K562 (cell line): ENCODE measurements around the gene C20orf96. TPM values are rescaled to one million over a fixed set of nuclear protein-coding genes. Genes with fewer than 3 reads are reported as not detected.

Experiments
- ATAC-seq: fragments of 200-7000 bp; cut with Tn5 transposase; 3 replicates; pipeline ENCODE4 v1.9.1; 2020; ENCODE audit warnings: moderate library complexity
- BruUV-seq: library from RNA; stranded (reverse); fragments of 400-500 nt; replicated peaks from 2 replicates; lab custom pipeline; 2021; lab: Mats Ljungman, UMichigan
- CTCF ChIA-PET: fragments of 300-600 bp; formaldehyde crosslinking; extraction: SDS; loops from one replicate; lab custom pipeline; 2021; ENCODE audit warnings: low intra/inter-chr PET ratio; lab: Yijun Ruan, JAX
- POLR2A ChIA-PET: fragments of 300-600, 350-650 bp; sonication (Branson Sonifier 250); formaldehyde crosslinking; extraction: SDS; loops from one replicate; lab custom pipeline; 2021; ENCODE audit warnings: antibody characterized with exemption, inconsistent platforms; lab: Yijun Ruan, JAX
- DNase-seq, 4 experiments: peaks; one replicate each; pipeline versions ENCODE4 v3.0.0 to v3.0.0-alpha.2; 2011 to 2018; ENCODE audit warnings: low spot score in 3 of 4, mixed read lengths in 3 of 4; ENCODE audit errors: extremely low read depth in 1 of 4
- FAIRE-seq: peaks from 2 replicates; lab custom pipeline; 2011; peaks lifted over from hg19 to GRCh38; lab: Jason Lieb, UNC
- H2AFZ ChIP-seq: 2 replicates; pipeline ENCODE4 v1.6.0; 2011; ENCODE audit warnings: low read depth, low read length, control low read depth, inconsistent platforms
- H3K27ac ChIP-seq: fragments of 200-600 bp; 3 replicates; pipeline ENCODE4 v1.8.0; 2011; ENCODE audit warnings: low read depth, mild to moderate bottlenecking, control low read depth, inconsistent platforms, low read length, moderate library complexity, mixed read lengths; ENCODE audit errors: extremely low read depth
- H3K27me3 ChIP-seq, 2 experiments: fragments of 300-600 bp in 1 of 2; 2 replicates in 1 of 2; 3 replicates in 1 of 2; pipeline versions ENCODE4 v1.6.0 to v1.8.0; 2011; ENCODE audit warnings: inconsistent platforms in 2 of 2, low read length in 2 of 2, mild to moderate bottlenecking in 1 of 2, mixed read lengths in 1 of 2, moderate library complexity in 1 of 2; ENCODE audit not compliant: control insufficient read depth in 2 of 2, insufficient read depth in 2 of 2
- H3K36me3 ChIP-seq: fragments of 300-600 bp; 3 replicates; pipeline ENCODE4 v1.8.0; 2011; ENCODE audit warnings: mild to moderate bottlenecking, low read length, inconsistent platforms; ENCODE audit not compliant: control insufficient read depth, insufficient read depth
- H3K4me1 ChIP-seq, 2 experiments: fragments of 200-600 bp in 1 of 2; replicated peaks in 1 of 2; 2 replicates in 1 of 2; 3 replicates in 1 of 2; pipeline versions ENCODE4 v1.5.1 to v1.8.0; 2011; ENCODE audit warnings: inconsistent platforms in 2 of 2, low read length in 2 of 2, mild to moderate bottlenecking in 1 of 2, mixed read lengths in 1 of 2, moderate library complexity in 1 of 2; ENCODE audit not compliant: control insufficient read depth in 2 of 2, insufficient read depth in 2 of 2
- H3K4me2 ChIP-seq: 2 replicates; pipeline ENCODE4 v1.6.1; 2011; ENCODE audit warnings: low read length, control low read depth, inconsistent platforms, mixed read lengths; ENCODE audit not compliant: insufficient read depth
- H3K4me3 ChIP-seq: fragments of 200-600 bp; sonication (generic), shearing (Covaris generic); 2 replicates; pipeline ENCODE4 v1.5.1; 2016; ENCODE audit warnings: control low read depth, inconsistent platforms
- H3K79me2 ChIP-seq: fragments of 200-600 bp; 3 replicates; pipeline ENCODE4 v1.8.0; 2011; ENCODE audit warnings: low read length, inconsistent platforms; ENCODE audit not compliant: control insufficient read depth, insufficient read depth
- H3K9ac ChIP-seq, 2 experiments: 2 replicates each; pipeline versions ENCODE4 v1.6.0 to v1.6.1; 2011; ENCODE audit warnings: low read depth in 2 of 2, low read length in 2 of 2, control low read depth in 1 of 2, inconsistent platforms in 1 of 2, mild to moderate bottlenecking in 1 of 2, mixed read lengths in 1 of 2; ENCODE audit not compliant: insufficient read depth in 1 of 2
- H3K9me1 ChIP-seq: one replicate; pipeline ENCODE4 v1.6.0; 2011; ENCODE audit warnings: inconsistent platforms, mild to moderate bottlenecking, low read length, moderate library complexity; ENCODE audit not compliant: control insufficient read depth, insufficient read depth
- H3K9me3 ChIP-seq: replicated peaks from 2 replicates; pipeline ENCODE4 v1.5.1; 2011; ENCODE audit warnings: low read depth, low read length, inconsistent platforms; ENCODE audit not compliant: control insufficient read depth, insufficient read depth
- H4K20me1 ChIP-seq: replicated peaks from 2 replicates; pipeline ENCODE4 v1.6.1; 2011; ENCODE audit warnings: low read length, inconsistent platforms, mixed read lengths; ENCODE audit not compliant: control insufficient read depth, insufficient read depth
- ZBTB49 ChIP-seq: sonication (generic); formaldehyde crosslinking; IDR thresholded peaks from 2 replicates; pipeline ENCODE4 v1.8.0; 2022; ENCODE audit warnings: missing genetic modification reagents, mild to moderate bottlenecking, borderline replicate concordance
- ZNF121 ChIP-seq: sonication (generic); formaldehyde crosslinking; conservative IDR thresholded peaks from 2 replicates; pipeline ENCODE4 v1.8.0; 2022; ENCODE audit warnings: missing genetic modification reagents
- WGBS: fragments of 100-300 bp; shearing (Covaris generic); methylation state at CpG from one replicate; pipeline ENCODE4 v1.1.6; 2016; ENCODE audit warnings: low coverage, mixed read lengths; ENCODE audit not compliant: insufficient coverage; ENCODE audit errors: missing lambda C conversion rate; 5-methylcytosine and 5-hydroxymethylcytosine counted together
- in situ Hi-C: fragments of 300-500 bp; cut with MboI; formaldehyde crosslinking; loops from 4 replicates; pipeline ENCODE4 v1.15.0; 2018; ENCODE audit warnings: inconsistent platforms, mixed read lengths
- intact Hi-C: fragments of 100-400 bp; cut with micrococcal nuclease; formaldehyde crosslinking; loops from 2 replicates; pipeline ENCODE4 v1.14.2; 2022
- polyA plus RNA-seq, 8 experiments: library from polyadenylated mRNA; depleted of rRNA in 4 of 8; stranded (reverse) in 5 of 8; unstranded in 3 of 8; fragments of >200 nt; fragmentation: Nextera tagmentation in 2 of 8; fragmentation: Illumina TruSeq in 1 of 8; extraction: Ambion mirVana in 2 of 8; extraction: Trizol in 1 of 8; gene quantifications; 2 replicates each; pipeline versions ENCODE4 v1.2.1 to v1.2.3, GENCODE V29; 2011 to 2014; ENCODE audit warnings: inconsistent platforms in 1 of 8, missing spikeins in 1 of 8
- total RNA-seq, 7 experiments: library from RNA; depleted of rRNA in 6 of 7; stranded (reverse); fragments of >200 nt in 6 of 7; fragmentation: Illumina TruSeq in 2 of 7; extraction: Trizol in 2 of 7; gene quantifications; 2 replicates each; pipeline versions ENCODE4 v1.2.1 to v1.2.3, GENCODE V29; 2011 to 2021; ENCODE audit warnings: low replicate concordance in 1 of 7

Gene C20orf96
- total and polyA plus RNA-seq, 9 of the 15 experiments (the other 6 are each of a cell fraction or from before 2014, with no cell fraction given) = 1.7 to 11.7 (median 4.2) TPM

GRCh38 chr20:305745-306144 is 15.2 kb upstream of the C20orf96 start:
- POLR2A ChIA-PET = no interaction called here

More at GRCh38 chr20:305745-306144, 15.2 kb upstream of the C20orf96 start:
- BruUV-seq = no TSS peak
- peaks cover 6 to 9% of the 10 kb centered on the region in 2 experiments; a peak in 4 of 5 replicates for H3K4me1 ChIP-seq
- TF ChIP-seq ZNF121 (CRISPR knock-in tag) (0 out of 2 replicates have a peak, but pooled peaks have one; percentile 20), ZBTB49 (CRISPR knock-in tag) (no peak)
- TF ChIP-seq, all 486 proteins: peak for 1
- Histone ChIP-seq H3K4me2 (no peak overlapping the region), H3K27me3 (no peaks in the 10 kb centered on the region), H3K9me1 (no peaks in the 10 kb centered on the region), H3K36me3 (peaks cover 8% of the 10 kb centered on the region; the same call in 1 of the 3 replicates), H3K4me3 (no peak overlapping the region), H3K27ac (no peak overlapping the region), H3K9me3 (no peaks in the 10 kb centered on the region), H4K20me1 (no peaks in the 10 kb centered on the region; the same call in 1 of the 2 replicates), H2AFZ (no peak overlapping the region), H3K9ac (no peak overlapping the region), H3K79me2 (peaks cover 5% of the 10 kb centered on the region)
- CTCF ChIA-PET = no interaction called here
- intact Hi-C loops (no loop called here), in situ Hi-C loops (no loop called here)
- FAIRE-seq = no peak
- no peak for DNase-seq
- ATAC-seq = no peak
- WGBS = 24% methylated on average over 9 of the region's 11 CpGs
